Sigmoid colon (tissue), 3 donors: ENCODE results near the gene STX3.

Experiments used
- CTCF ChIP-seq, 4 experiments: fragments of 450-650 bp in 3 of 4; fragments of 200-600 bp in 1 of 4; IDR thresholded peaks; one replicate each; pipeline ENCODE4 v1.5.1; 2016 to 2019; ENCODE audit warnings: antibody characterized with exemption in 4 of 4, mild to moderate bottlenecking in 3 of 4, moderate library complexity in 2 of 4
- POLR2A ChIP-seq, 2 donors: fragments of 450-650 bp; IDR thresholded peaks; one replicate each; pipeline ENCODE4 v1.6.1; 2016; ENCODE audit warnings: antibody characterized with exemption in 2 of 2, mild to moderate bottlenecking in 2 of 2, moderate library complexity in 2 of 2

- TF ChIP-seq CTCF (IDR thresholded peaks at IDR 0.05) (no peak), POLR2A (IDR thresholded peaks at IDR 0.05) (no peak)
These were observed 17.9 kb downstream of the STX3 start for GRCh38 chr11:59773083-59773440.
